Mesenchymal stem cell (in vitro differentiated cells and primary cell): ENCODE results near the gene PALLD.

ENCODE experiments used
- DNase-seq: peaks from one replicate; pipeline ENCODE4 v3.0.0-alpha.2; 2013
- H2AFZ ChIP-seq: one replicate; pipeline ENCODE4 v1.6.1; 2013; ENCODE audit warnings: low read depth, mild to moderate bottlenecking, control low read depth, inconsistent platforms, low read length, moderate library complexity
- H2AK5ac ChIP-seq: 2 replicates; pipeline ENCODE4 v1.6.1; 2013; ENCODE audit warnings: low read length, moderate library complexity, mild to moderate bottlenecking, inconsistent platforms; ENCODE audit not compliant: severe bottlenecking
- H2BK120ac ChIP-seq: one replicate; pipeline ENCODE4 v1.6.1; 2013; ENCODE audit warnings: low read depth, mild to moderate bottlenecking, inconsistent platforms, low read length, moderate library complexity
- H2BK12ac ChIP-seq, 2 experiments: one replicate each; pipeline ENCODE4 v1.6.1; 2013; ENCODE audit warnings: inconsistent platforms in 2 of 2, low read length in 2 of 2, mild to moderate bottlenecking in 2 of 2, moderate library complexity in 2 of 2, control low read depth in 1 of 2
- H2BK15ac ChIP-seq: one replicate; pipeline ENCODE4 v1.6.1; 2013; ENCODE audit warnings: mild to moderate bottlenecking, low read depth, inconsistent platforms; ENCODE audit not compliant: poor library complexity, severe bottlenecking
- H2BK5ac ChIP-seq: 2 replicates; pipeline ENCODE4 v1.6.1; 2013; ENCODE audit warnings: low read depth, mild to moderate bottlenecking, low read length, control low read depth, inconsistent platforms; ENCODE audit not compliant: poor library complexity, severe bottlenecking
- H3K14ac ChIP-seq, 2 experiments: one replicate each; pipeline ENCODE4 v1.6.1; 2013; ENCODE audit warnings: inconsistent platforms in 2 of 2, low read length in 2 of 2, control low read depth in 1 of 2, mild to moderate bottlenecking in 1 of 2, moderate library complexity in 1 of 2
- H3K18ac ChIP-seq, 2 experiments: one replicate each; pipeline ENCODE4 v1.6.1; 2013; ENCODE audit warnings: inconsistent platforms in 2 of 2, low read length in 2 of 2, control low read depth in 1 of 2, low read depth in 1 of 2, mild to moderate bottlenecking in 1 of 2
- H3K23ac ChIP-seq, 2 experiments: one replicate each; pipeline ENCODE4 v1.6.1; 2013; ENCODE audit warnings: inconsistent platforms in 2 of 2, low read length in 2 of 2, mild to moderate bottlenecking in 2 of 2, moderate library complexity in 2 of 2, control low read depth in 1 of 2
- H3K27ac ChIP-seq: 2 replicates; pipeline ENCODE4 v1.5.1; 2013; ENCODE audit warnings: mild to moderate bottlenecking, moderate library complexity, low read length, control low read depth, inconsistent platforms; ENCODE audit not compliant: poor library complexity, severe bottlenecking
- H3K27me3 ChIP-seq, 2 experiments: 2 replicates each; pipeline versions ENCODE4 v1.6.1 to v1.7.0; 2013; ENCODE audit warnings: low read length in 2 of 2, mild to moderate bottlenecking in 2 of 2, moderate library complexity in 2 of 2, control low read depth in 1 of 2, inconsistent platforms in 1 of 2; ENCODE audit not compliant: control insufficient read depth in 1 of 2, insufficient read depth in 1 of 2
- H3K36me3 ChIP-seq, 2 experiments: 2 replicates each; pipeline versions ENCODE4 v1.6.1 to v1.7.0; 2013; ENCODE audit warnings: low read length in 2 of 2, control low read depth in 1 of 2, inconsistent platforms in 1 of 2, low read depth in 1 of 2, mild to moderate bottlenecking in 1 of 2; ENCODE audit not compliant: insufficient read depth in 2 of 2, control insufficient read depth in 1 of 2
- H3K4ac ChIP-seq, 2 experiments: one replicate each; pipeline ENCODE4 v1.6.1; 2013; ENCODE audit warnings: inconsistent platforms in 2 of 2, low read length in 2 of 2, mild to moderate bottlenecking in 2 of 2, moderate library complexity in 2 of 2, control low read depth in 1 of 2, low read depth in 1 of 2
- H3K4me1 ChIP-seq: 2 replicates; pipeline ENCODE4 v1.6.1; 2013; ENCODE audit warnings: low read depth, low read length, control low read depth; ENCODE audit not compliant: control insufficient read depth, insufficient read depth
- H3K4me2 ChIP-seq: 2 replicates; pipeline ENCODE4 v1.6.1; 2013; ENCODE audit warnings: low read length, mild to moderate bottlenecking, inconsistent platforms; ENCODE audit not compliant: poor library complexity, severe bottlenecking
- H3K4me3 ChIP-seq, 2 experiments: 2 replicates each; pipeline versions ENCODE4 v1.5.1 to v1.7.0; 2013; ENCODE audit warnings: low read length in 2 of 2, mild to moderate bottlenecking in 2 of 2, control low read depth in 1 of 2, low read depth in 1 of 2; ENCODE audit not compliant: insufficient read depth in 1 of 2
- H3K79me1 ChIP-seq: replicated peaks from 2 replicates; pipeline ENCODE4 v1.6.1; 2013; ENCODE audit warnings: mild to moderate bottlenecking, control low read depth, low read length, inconsistent platforms; ENCODE audit not compliant: poor library complexity, severe bottlenecking
- H3K9ac ChIP-seq: 2 replicates; pipeline ENCODE4 v1.7.0; 2013; ENCODE audit warnings: mild to moderate bottlenecking, low read length, moderate library complexity
- H3K9me3 ChIP-seq: 2 replicates; pipeline ENCODE4 v1.7.0; 2013; ENCODE audit warnings: mild to moderate bottlenecking, low read length; ENCODE audit not compliant: control insufficient read depth
- H4K8ac ChIP-seq: one replicate; pipeline ENCODE4 v1.6.1; 2013; ENCODE audit warnings: inconsistent platforms, mild to moderate bottlenecking, low read length, moderate library complexity
- H4K91ac ChIP-seq: one replicate; pipeline ENCODE4 v1.6.1; 2013; ENCODE audit warnings: mild to moderate bottlenecking, low read length, inconsistent platforms
- WGBS: methylation state at CpG from one replicate; pipeline ENCODE4 v1.1.7; 2013; ENCODE audit warnings: mixed read lengths; 5-methylcytosine and 5-hydroxymethylcytosine counted together

Gene PALLD

GRCh38 chr4:168506014-168506413, 9.2 kb downstream of the PALLD start:
- H2BK15ac ChIP-seq: no peak overlapping the region
- no peak overlapping the region for H2BK120ac ChIP-seq
- no peak overlapping the region for H3K4ac ChIP-seq
- H3K4me2 ChIP-seq: no peak overlapping the region
- no peak overlapping the region for H3K18ac ChIP-seq
- no peak overlapping the region for H4K8ac ChIP-seq
- H2BK12ac ChIP-seq: no peak overlapping the region
- 90% methylated on average over 1 of the region's 1 CpG for WGBS
- no peak overlapping the region for H2AK5ac ChIP-seq
- no peak overlapping the region for H2AFZ ChIP-seq
- no peak overlapping the region for H2BK5ac ChIP-seq
- no peak overlapping the region for H4K91ac ChIP-seq
- no peaks in the 10 kb centered on the region for H3K36me3 ChIP-seq
- H3K27me3 ChIP-seq: no peaks in the 10 kb centered on the region
- DNase-seq: no peak
- H3K4me3 ChIP-seq: no peak overlapping the region
- H3K4me1 ChIP-seq: no peaks in the 10 kb centered on the region
- no peak overlapping the region for H3K27ac ChIP-seq
- no peaks in the 10 kb centered on the region for H3K79me1 ChIP-seq
- H3K9ac ChIP-seq: no peak overlapping the region
- H3K23ac ChIP-seq: no peak overlapping the region
- no peak overlapping the region for H3K14ac ChIP-seq
- no peaks in the 10 kb centered on the region for H3K9me3 ChIP-seq

DNA sequence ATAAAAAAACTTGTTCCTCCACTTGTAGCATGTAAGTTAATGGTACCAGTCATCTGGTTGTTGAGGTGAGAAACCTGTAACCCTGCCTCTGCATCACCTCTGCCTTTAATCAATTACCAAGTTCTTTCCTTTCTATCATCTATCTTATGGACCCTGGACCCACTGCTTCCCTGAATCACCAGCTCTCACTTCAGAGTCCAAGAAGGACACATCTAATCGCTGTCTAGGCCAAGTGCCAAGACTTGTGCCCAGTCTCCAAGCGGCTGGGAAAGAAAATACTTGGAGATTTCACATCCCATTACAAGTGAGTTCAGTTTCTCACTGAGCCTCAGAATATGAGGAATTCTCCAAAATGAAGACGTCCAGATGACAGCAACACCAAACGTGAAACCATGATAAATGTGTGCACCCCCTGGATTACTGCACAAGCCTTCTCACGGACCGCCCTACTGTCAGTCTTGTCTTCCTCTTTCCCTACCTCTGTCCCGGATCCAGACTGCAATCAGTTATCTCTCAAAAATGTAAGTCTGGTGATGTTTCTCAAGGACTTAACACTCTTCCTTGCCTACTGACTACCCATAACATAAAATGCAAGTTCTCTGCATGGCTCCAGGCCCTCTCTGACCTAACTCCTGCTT, 10.4 kb downstream of the PALLD start:
- Histone ChIP-seq H3K4me2 (no peak overlapping the region), H2BK12ac (no peak overlapping the region), H2AK5ac (no peak overlapping the region)

DNA sequence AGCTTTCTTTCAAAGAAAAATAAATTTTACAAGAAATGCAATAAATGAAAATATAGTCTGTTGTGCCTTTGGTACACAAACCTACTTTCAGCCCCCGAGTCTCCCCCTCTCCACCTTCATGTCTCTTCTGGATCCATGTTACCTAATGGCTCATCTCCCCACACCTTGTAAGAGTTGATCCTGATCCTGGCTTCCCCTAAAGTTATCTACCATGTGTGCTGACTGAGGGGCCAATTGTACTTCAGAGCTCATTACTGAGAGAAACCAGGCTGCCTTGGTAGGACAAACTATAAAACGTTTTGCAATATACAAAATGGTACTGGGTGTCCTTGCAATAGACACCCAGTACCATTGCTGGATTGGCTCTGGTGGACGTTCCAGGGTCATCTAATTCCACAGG, 11.8 kb downstream of the PALLD start:
- H3K4me3 ChIP-seq: no peak overlapping the region

More for the DNA sequence above, 10.4 kb downstream of the PALLD start:
- Histone ChIP-seq H4K8ac (no peak overlapping the region), H3K36me3 (no peaks in the 10 kb centered on the region), H3K14ac (no peak overlapping the region), H3K4me1 (no peaks in the 10 kb centered on the region), H3K79me1 (no peaks in the 10 kb centered on the region), H3K23ac (no peak overlapping the region), H2AFZ (no peak overlapping the region), H4K91ac (no peak overlapping the region), H3K4ac (no peak overlapping the region), H2BK120ac (no peak overlapping the region), H3K9me3 (no peaks in the 10 kb centered on the region), H3K27ac (no peak overlapping the region), H2BK5ac (no peak overlapping the region), H2BK15ac (no peak overlapping the region), H3K9ac (no peak overlapping the region), H3K18ac (no peak overlapping the region), H3K27me3 (no peaks in the 10 kb centered on the region), H3K4me3 (no peak overlapping the region)
- no peak for DNase-seq
- 80% methylated on average over 7 of the region's 7 CpGs for WGBS

GRCh38 chr4:168509786-168510185, 12.9 kb downstream of the PALLD start:
- Histone ChIP-seq H3K4ac (no peak overlapping the region), H2BK15ac (no peak overlapping the region), H3K9me3 (no peaks in the 10 kb centered on the region), H3K4me3 (no peak overlapping the region), H2AFZ (no peak overlapping the region), H3K27ac (no peak overlapping the region), H3K36me3 (no peaks in the 10 kb centered on the region), H2AK5ac (no peak overlapping the region), H2BK120ac (no peak overlapping the region), H4K8ac (no peak overlapping the region), H3K14ac (no peak overlapping the region), H2BK12ac (no peak overlapping the region), H3K4me2 (no peak overlapping the region), H3K9ac (no peak overlapping the region), H3K4me1 (no peaks in the 10 kb centered on the region), H3K18ac (no peak overlapping the region), H3K27me3 (no peaks in the 10 kb centered on the region), H3K23ac (no peak overlapping the region), H4K91ac (no peak overlapping the region), H2BK5ac (no peak overlapping the region), H3K79me1 (no peaks in the 10 kb centered on the region)
- DNase-seq: peak; percentile 87
- WGBS: 72% methylated on average over 2 of the region's 4 CpGs

More for the DNA sequence above, 11.8 kb downstream of the PALLD start:
- H2BK120ac ChIP-seq: no peak overlapping the region
- no peak overlapping the region for H2AFZ ChIP-seq
- no peak overlapping the region for H3K18ac ChIP-seq
- WGBS: 78% methylated on average over 3 of the region's 3 CpGs
- no peaks in the 10 kb centered on the region for H3K27me3 ChIP-seq
- DNase-seq: no peak
- H3K36me3 ChIP-seq: no peaks in the 10 kb centered on the region
- no peak overlapping the region for H3K23ac ChIP-seq
- no peaks in the 10 kb centered on the region for H3K79me1 ChIP-seq
- no peak overlapping the region for H2BK5ac ChIP-seq
- H3K27ac ChIP-seq: no peak overlapping the region
- H3K4ac ChIP-seq: no peak overlapping the region
- no peak overlapping the region for H3K9ac ChIP-seq
- peak overlapping the region; percentile 23 for H2AK5ac ChIP-seq
- no peaks in the 10 kb centered on the region for H3K9me3 ChIP-seq
- no peak overlapping the region for H3K14ac ChIP-seq
- H4K91ac ChIP-seq: no peak overlapping the region
- no peak overlapping the region for H3K4me2 ChIP-seq
- no peak overlapping the region for H4K8ac ChIP-seq
- H2BK12ac ChIP-seq: peak overlapping the region in 1 of 2 experiments; percentile 53
- H3K4me1 ChIP-seq: no peaks in the 10 kb centered on the region
- no peak overlapping the region for H2BK15ac ChIP-seq
